Activated CD8-positive, alpha-beta memory T cell treated with anti-CD3 and anti-CD28 coated beads for 4 hours (primary cell): ENCODE results near the gene TXNRD2.

ENCODE experiments used
- DNase-seq, 2 donors: peaks; one replicate each; pipeline ENCODE4 v3.0.0-alpha.2; 2020; ENCODE audit warnings: low read depth in 2 of 2

The TXNRD2 gene

DNA sequence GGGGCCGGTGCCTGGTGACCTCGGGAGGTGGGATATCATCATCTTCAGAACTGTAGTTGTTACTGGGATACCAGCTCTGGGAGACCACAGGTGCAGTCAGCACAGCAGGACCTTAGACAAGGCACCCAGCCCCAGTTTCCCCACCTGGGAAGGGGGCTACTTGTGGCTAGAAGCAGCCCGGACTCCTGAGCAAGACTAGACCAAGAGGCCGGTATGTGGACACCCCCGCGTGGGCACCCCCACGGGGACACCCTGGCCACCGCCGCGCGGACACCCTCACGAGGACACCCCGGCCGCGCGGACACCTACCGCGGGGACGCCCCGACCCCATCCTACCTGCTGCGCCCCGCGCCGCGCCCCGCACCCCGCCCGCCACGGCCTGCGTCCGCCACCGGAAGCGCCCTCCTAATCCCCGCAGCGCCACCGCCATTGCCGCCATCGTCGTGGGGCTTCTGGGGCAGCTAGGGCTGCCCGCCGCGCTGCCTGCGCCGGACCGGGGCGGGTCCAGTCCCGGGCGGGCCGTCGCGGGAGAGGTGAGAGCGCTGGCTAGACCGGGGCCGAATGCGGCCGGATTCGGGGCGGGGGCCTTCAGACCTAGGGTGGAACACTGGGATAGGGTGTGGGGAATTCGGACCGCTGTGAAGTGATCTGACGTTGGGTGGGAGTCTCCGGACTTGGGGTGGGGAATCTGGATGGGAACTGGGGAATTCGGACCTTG is at the start of gene TXNRD2, which contains the start of gene COMT:
TXNRD2 (minus strand) TSS at position 454 of the 718 bp plus-strand sequence; CDS start at position 439, 15 bp downstream.
COMT (plus strand) TSS at position 408 of the 718 bp plus-strand sequence. CDS start 20,755 bp downstream, outside the sequence.
- peak; percentile 33 to 36 for DNase-seq

DNA sequence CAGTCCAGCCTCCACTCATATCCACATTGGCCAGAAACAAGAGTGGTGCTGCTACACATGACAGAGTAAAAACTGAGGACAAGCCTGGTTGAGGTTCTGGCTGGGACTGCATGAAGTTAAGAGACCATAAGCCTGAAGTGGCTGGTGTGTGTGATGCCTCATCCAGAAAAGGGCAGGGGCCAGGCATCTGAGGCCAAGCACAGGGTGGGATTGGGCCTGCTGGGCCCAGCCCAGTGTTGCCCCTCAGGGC is 49.7 kb upstream of the TXNRD2 start:
- no peak for DNase-seq

DNA sequence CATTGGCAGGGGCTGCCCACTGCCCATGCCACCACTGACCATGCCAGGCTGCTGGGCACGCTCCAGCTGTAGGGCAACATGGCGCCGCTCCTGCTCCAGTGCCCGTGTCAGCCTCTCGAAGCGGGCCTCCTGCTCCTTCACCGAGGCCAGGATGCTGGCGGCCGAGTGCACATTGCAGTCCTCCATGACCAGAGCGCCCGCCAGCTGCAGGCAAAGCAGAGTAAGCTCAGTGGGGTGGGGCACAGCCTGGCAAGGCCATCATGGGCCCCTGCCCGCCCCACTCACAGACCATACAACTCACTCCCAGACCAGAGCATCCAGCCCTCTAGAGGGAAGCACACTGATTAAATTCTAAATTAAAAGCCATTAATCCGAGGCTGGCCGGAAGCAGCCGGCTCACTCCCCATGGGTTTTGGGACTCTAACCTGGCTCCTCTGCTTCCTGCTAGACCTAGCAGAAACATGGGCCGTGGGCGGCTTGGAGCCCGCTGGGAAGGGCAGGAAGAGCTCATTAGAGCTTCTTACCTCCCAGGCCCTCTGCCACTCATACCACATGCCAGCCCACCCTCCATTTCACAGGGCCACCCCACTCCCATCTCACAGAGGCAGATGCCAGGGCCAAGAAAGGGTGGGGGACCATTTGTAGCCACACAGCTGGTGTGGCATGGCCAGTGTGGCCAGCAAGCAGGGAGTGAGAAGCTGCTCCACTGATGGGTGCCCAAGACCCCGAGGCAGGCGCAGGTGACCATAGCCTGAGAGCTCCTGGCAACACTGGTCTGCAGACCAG is 49.2 kb upstream of the TXNRD2 start:
- no peak for DNase-seq

GRCh38 chr22:19990188-19990587 is 48.6 kb upstream of the TXNRD2 start:
- no peak for DNase-seq

DNA sequence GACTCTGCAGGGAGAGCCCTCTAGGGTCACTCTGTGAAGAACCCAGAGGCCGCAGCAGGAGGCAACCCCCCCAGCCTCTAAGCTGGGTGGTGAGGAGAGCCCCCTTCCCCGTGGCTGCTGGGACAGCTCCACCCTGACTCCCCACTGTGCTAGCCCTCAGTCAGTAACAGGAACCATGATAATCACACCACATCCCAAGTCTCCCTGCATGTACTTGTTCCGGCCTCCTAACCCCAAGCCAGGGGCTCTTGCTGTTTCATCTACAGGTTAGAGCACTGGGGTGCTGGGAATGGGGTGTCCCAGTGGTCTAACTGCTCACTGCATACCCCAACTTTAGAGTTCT is 48.1 kb upstream of the TXNRD2 start:
- DNase-seq, result no peak

GRCh38 chr22:19988965-19989724 is 47.5 kb upstream of the TXNRD2 start:
- no peak for DNase-seq

- DNase-seq, result no peak
Observed at GRCh38 chr22:19988331-19988808, 46.8 kb upstream of the TXNRD2 start.

- DNase-seq, result no peak
Observed at GRCh38 chr22:19987394-19988306, 46.0 kb upstream of the TXNRD2 start.

DNA sequence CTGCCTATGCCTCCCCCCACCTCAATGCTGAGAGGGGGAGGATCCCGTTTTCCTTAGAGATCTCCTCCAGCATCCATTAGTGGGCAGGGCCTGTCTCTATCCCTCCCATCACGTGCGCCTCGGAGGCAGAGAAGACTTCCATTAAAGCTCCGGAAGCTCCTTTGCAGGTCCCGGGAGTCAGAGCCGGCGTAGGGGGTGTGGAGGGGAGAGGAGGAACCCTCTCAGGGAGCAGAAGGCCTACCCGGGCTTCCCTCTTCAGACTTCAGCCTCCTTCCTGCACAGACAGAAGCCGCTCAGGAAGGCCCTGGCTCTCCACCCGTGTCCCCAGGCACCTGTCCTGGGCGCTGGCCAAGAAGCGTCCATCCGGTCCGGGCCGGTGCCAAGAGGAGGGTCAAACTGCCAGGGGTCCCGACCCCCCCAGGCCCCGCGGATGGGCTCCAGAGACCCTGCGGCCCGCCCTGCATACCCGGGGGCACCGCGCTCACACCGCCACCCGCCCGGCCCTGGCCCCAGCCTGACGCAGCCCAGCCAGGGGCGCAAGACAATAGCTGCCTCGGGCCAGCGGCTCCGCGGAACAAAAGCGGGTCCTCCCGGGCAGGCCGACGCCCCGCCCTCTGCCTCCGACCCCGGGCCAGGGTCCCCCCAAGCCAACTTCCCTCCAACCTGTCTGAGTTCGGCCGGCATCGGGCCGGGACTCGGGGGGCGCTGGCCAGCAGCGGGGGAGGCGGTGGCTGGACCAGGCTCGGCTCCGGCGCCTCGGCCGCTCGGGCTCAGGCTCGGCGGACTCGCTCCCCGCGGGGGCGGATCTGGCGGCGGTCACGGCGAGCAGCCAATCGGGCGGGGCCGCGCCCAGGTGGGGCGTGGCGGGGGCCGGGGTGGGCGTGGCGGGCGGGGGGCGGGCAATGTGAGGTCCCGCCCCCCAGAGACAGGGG is 45.1 kb upstream of the TXNRD2 start:
- peak; percentile 23 to 31 for DNase-seq

DNA sequence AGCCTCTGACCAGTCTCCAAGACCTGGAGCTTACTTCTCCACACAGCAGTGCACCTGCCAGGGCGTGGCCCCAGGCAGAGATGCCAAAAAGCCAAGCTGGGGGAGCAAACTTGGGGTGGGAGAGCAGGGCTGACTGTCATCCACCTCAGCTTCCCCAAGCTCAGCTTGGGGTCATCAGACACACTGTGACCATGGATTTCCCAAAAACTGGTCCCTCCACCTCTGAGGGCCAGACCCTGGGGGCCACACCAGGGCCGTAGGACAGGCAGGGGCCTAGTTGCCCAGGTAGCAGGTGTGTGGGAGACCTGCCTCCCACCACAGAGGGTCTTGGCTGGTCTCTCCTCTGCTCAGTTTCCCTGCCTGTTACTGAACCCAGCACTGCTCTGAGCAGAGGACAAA is 44.4 kb upstream of the TXNRD2 start:
- DNase-seq, result no peak

DNA sequence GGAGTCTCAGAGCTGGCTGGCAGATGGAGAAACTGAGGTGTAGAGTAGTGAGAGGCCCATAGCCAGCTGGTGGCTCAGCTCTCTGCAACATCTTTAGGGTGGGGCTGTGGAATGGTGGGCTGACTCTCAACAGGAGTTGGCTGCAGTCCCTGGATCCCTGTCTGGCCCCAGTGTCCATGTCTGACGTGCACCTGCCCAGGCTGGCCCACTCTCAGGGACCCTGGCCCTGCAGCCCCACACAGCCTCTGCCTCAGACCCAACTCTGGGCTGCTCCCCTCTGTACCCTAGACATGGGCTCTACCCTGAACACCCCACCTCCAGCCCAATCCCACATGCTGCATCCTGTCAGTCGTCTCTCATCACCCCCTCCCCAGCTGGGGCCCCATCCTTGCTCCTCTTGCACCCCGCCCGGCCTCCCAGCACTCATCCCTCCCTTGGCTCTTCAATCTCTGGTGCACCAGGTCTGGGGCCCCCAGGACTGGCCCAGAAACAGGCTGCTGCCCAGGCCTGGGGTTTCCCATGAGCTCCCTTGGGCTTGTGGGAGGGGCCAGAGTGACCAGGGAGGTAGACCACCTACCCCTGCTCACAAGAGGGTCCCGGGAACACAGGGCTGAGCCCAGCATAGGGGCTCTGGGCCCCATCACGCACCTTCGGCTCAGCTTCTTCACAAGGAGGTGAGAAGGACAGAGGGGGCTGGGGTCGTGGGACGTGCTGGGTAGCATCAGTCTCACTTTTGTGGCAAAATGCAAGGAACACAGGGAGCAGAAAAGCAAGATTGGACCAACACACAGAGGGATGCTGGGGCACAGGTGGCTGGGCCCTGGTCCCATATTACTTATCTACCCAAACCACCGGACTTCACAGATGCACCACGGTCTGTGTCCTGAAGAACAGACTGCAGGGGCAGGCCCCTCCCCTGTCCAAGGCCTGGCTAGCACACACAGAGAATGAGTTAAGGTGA is 43.5 kb upstream of the TXNRD2 start:
- DNase-seq, result no peak

DNA sequence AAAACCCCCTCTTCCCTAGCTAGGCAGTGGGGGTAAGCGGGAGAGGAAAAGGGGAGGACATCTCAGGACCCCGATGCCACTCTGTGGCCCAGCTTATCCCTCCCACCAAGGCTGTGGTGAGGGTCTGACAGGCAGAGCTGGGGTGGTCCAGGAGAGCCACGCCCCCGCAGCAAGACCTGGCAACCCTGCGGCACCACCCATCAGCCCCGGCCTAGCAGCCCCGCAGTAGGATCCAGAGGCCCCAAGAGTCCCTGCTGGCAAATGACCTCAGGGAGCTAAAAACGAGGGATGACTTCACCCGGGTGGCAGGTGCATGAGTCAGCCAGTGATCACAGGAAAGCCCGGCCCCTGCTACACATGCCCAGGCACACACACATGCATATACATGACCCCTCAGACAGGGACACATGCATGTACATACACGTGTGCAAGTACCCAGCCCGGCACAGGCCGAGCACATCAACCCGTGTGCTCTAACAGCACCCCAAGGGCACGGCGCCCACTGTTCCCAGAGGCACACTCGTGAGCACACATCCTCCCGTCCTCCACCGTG is 42.7 kb upstream of the TXNRD2 start:
- DNase-seq, result no peak

- no peak for DNase-seq
Observed at GRCh38 chr22:19983741-19984140, 42.1 kb upstream of the TXNRD2 start.

DNA sequence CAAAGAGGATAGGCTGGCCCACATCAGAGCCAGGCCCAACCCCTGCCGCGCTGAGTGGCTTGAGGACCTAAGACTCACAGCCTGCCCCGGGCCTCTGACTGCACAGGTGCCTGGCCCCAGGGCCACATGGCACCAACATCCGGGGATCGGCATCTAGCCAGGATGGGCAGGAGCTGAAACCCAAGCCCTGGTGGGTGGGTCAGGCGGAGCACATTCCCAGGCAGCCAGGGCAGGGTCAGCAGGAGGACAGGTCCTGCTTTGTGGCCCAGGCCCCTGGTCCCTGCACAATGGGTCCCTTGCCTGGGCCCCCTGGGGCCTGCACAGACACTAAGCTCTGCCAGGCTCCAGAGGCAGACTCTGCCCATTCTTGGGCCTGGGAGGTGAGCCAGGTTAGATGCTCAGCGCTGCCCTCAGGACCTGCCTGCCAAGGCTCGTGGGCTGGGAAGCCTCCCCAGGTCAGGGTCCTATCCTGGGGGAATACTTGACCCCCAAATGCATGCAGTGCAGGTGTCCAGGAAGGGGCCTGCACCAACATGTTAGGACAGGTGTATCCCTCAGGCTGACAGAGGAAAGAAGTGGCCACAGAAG is 41.5 kb upstream of the TXNRD2 start:
- no peak for DNase-seq

- DNase-seq, result no peak
Observed at GRCh38 chr22:19981961-19982920, 40.6 kb upstream of the TXNRD2 start.

DNA sequence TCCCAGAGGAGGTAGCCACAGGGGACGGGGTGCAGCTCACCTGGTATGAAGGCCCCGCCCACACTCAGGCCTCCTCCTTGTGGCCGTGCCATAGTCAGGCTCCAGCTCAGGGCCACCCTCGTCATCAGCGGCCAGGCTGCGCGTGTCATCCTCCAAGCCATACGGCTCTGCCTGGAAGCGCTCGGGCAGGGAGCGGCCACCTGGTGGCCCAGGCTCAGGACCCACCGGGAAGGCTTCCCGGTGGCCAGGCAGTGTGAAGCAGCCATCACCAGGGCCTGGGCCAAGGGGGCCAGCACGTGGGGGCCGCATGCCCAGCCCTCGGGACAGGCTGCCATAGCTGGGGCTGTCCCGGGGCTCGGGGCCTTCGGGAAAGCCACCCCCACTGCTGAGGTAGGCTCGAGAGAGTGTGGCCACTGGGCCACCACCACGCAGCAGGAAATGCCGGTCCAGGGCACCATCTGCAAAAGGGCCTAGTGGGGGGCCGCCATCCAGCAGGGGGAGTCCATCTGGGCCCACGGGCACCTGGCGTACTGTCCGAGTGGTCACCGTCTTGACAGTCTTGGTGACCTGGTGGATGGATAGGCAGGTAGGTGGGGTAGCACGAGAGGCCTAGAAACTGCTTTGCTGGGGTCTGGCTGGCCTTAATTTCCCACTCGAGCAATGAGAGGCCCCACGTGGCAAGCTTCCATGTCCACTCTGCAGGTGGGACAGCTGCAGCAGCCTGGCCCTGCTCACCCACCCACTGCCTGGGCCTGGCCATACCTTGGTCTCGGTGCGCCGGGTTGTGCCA is 39.7 kb upstream of the TXNRD2 start:
- no peak for DNase-seq

DNA sequence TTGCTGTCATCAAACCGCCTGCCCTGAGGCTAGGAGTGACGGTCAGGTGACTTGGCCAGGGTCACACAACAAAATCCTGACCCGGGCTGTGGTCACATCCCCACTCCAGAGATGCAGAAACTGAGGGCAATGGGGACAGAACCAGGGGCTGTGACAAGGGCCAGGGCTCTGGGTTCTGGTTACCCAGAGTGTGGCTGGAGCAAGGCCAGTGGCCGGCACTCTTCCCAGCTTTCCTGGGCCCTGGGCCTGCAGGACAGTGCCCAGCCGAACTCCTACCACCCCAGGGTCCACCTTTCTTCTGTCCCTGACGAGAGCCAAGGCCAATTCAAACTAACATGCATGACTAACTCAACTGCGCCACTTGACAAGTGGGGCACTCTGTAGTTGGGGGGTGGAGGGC is 39.1 kb upstream of the TXNRD2 start:
- no peak for DNase-seq
